GM12801 (cell line): ENCODE data around the gene APBA2.

Source experiments
- CTCF ChIP-seq: IDR thresholded peaks from one replicate; pipeline ENCODE4 v1.5.1; 2011; ENCODE audit warnings: control low read depth; ENCODE audit not compliant: insufficient read length; ENCODE audit errors: extremely low read depth

Gene APBA2

GRCh38 chr15:28945626-28946230 is 60.0 kb downstream of the APBA2 start:
- no peak for TF ChIP-seq CTCF

GRCh38 chr15:28946803-28947202 is 61.0 kb downstream of the APBA2 start:
- no peak for TF ChIP-seq CTCF

GRCh38 chr15:28947221-28947674 is 61.5 kb downstream of the APBA2 start:
- TF ChIP-seq CTCF, result no peak

- no peak for TF ChIP-seq CTCF
Observed at GRCh38 chr15:28948036-28948435, 62.3 kb downstream of the APBA2 start.

GRCh38 chr15:28950916-28951315 is 65.1 kb downstream of the APBA2 start:
- TF ChIP-seq CTCF, result no peak

GRCh38 chr15:28952666-28953491 is 67.1 kb downstream of the APBA2 start:
- TF ChIP-seq CTCF, result no peak

GRCh38 chr15:28953573-28954195 is 67.9 kb downstream of the APBA2 start:
- no peak for TF ChIP-seq CTCF
